ENCODE results near the gene FBXL7.
A peak's percentile ranks its signal among the peaks of the same experiment; 100 is the strongest.

FBXL7 gene

DNA sequence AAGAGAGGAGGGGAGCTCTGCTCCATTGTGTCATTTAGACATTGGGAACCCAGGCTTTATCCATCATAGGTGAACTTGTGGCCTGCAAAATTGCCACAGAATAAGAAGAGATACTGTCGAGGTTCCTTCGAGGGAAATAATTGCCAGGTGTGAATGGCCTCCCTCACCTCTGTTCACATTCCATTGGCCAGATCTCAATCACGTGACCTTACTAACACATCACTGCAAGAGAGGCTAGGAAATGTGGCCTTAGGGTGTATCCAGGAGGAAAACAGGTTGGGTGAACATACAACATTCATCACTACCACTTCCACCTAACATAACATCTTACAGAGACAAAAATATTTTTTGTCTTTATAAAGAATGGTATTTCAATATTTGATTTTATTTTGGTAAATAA, 182.1 kb downstream of the FBXL7 start:
- Histone ChIP-seq H2AFZ (ENCODE audit: low read length) (no peak overlapping the region), H3K9ac (ENCODE audit: low read length) (no peak overlapping the region), H3K27me3 (ENCODE audit: insufficient read depth, low read length) (no peaks in the 10 kb centered on the region), H3K4me3 (ENCODE audit: low read depth, low read length, poor library complexity, severe bottlenecking) (no peak overlapping the region), H3K9me3 (ENCODE audit: low read length) (no peaks in the 10 kb centered on the region), H3K4me2 (ENCODE audit: low read length) (no peak overlapping the region), H4K20me1 (ENCODE audit: insufficient read depth, low read length) (no peaks in the 10 kb centered on the region), H3K79me2 (ENCODE audit: insufficient read depth, low read length) (no peaks in the 10 kb centered on the region), H3K27ac (ENCODE audit: low read depth, low read length, poor library complexity, severe bottlenecking) (no peak overlapping the region), H3F3A (ENCODE audit: insufficient read depth, low read length) (no peaks in the 10 kb centered on the region), H3K4me1 (ENCODE audit: insufficient read depth, low read length, severe bottlenecking) (no peaks in the 10 kb centered on the region), H3K36me3 (ENCODE audit: insufficient read depth, low read length) (no peaks in the 10 kb centered on the region), H3K9me2 (ENCODE audit: low read depth, low read length) (no peaks in the 10 kb centered on the region)
- TF ChIP-seq, protein P1, sequence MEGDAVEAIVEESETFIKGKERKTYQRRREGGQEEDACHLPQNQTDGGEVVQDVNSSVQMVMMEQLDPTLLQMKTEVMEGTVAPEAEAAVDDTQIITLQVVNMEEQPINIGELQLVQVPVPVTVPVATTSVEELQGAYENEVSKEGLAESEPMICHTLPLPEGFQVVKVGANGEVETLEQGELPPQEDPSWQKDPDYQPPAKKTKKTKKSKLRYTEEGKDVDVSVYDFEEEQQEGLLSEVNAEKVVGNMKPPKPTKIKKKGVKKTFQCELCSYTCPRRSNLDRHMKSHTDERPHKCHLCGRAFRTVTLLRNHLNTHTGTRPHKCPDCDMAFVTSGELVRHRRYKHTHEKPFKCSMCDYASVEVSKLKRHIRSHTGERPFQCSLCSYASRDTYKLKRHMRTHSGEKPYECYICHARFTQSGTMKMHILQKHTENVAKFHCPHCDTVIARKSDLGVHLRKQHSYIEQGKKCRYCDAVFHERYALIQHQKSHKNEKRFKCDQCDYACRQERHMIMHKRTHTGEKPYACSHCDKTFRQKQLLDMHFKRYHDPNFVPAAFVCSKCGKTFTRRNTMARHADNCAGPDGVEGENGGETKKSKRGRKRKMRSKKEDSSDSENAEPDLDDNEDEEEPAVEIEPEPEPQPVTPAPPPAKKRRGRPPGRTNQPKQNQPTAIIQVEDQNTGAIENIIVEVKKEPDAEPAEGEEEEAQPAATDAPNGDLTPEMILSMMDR (IDR thresholded peaks at IDR 0.05; ENCODE audit: low read length), result no peak
- no peak for TF ChIP-seq EZH2 (IDR thresholded peaks at IDR 0.05; ENCODE audit: borderline replicate concordance, low read length)

GRCh38 chr5:15682566-15682965, 182.6 kb downstream of the FBXL7 start:
- no peaks in the 10 kb centered on the region for H3F3A ChIP-seq (ENCODE audit: insufficient read depth, low read length)
- no peak overlapping the region for H3K27ac ChIP-seq (ENCODE audit: low read depth, low read length, poor library complexity, severe bottlenecking)
- H3K4me2 ChIP-seq (ENCODE audit: low read length), result no peak overlapping the region
- H3K36me3 ChIP-seq (ENCODE audit: insufficient read depth, low read length), result no peaks in the 10 kb centered on the region
- no peaks in the 10 kb centered on the region for H3K9me2 ChIP-seq (ENCODE audit: low read depth, low read length)
- H4K20me1 ChIP-seq (ENCODE audit: insufficient read depth, low read length), result no peaks in the 10 kb centered on the region
- H2AFZ ChIP-seq (ENCODE audit: low read length), result no peak overlapping the region
- H3K27me3 ChIP-seq (ENCODE audit: insufficient read depth, low read length), result no peaks in the 10 kb centered on the region
- H3K4me3 ChIP-seq (ENCODE audit: low read depth, low read length, poor library complexity, severe bottlenecking), result no peak overlapping the region
- H3K9me3 ChIP-seq (ENCODE audit: low read length), result no peaks in the 10 kb centered on the region
- no peak for TF ChIP-seq EZH2 (IDR thresholded peaks at IDR 0.05; ENCODE audit: borderline replicate concordance, low read length)
- TF ChIP-seq, protein P1 (IDR thresholded peaks at IDR 0.05; ENCODE audit: low read length), result no peak
- H3K4me1 ChIP-seq (ENCODE audit: insufficient read depth, low read length, severe bottlenecking), result no peaks in the 10 kb centered on the region
- H3K9ac ChIP-seq (ENCODE audit: low read length), result no peak overlapping the region
- no peaks in the 10 kb centered on the region for H3K79me2 ChIP-seq (ENCODE audit: insufficient read depth, low read length)

GRCh38 chr5:15683332-15683731, 183.4 kb downstream of the FBXL7 start:
- TF ChIP-seq EZH2 (IDR thresholded peaks at IDR 0.05; ENCODE audit: borderline replicate concordance, low read length), result no peak
- TF ChIP-seq, protein P1 (IDR thresholded peaks at IDR 0.05; ENCODE audit: low read length), result peak; percentile 43
- H3K4me1 ChIP-seq (ENCODE audit: insufficient read depth, low read length, severe bottlenecking), result no peaks in the 10 kb centered on the region
- no peak overlapping the region for H2AFZ ChIP-seq (ENCODE audit: low read length)
- H3F3A ChIP-seq (ENCODE audit: insufficient read depth, low read length), result no peaks in the 10 kb centered on the region
- H3K36me3 ChIP-seq (ENCODE audit: insufficient read depth, low read length), result no peaks in the 10 kb centered on the region
- H3K9me3 ChIP-seq (ENCODE audit: low read length), result no peaks in the 10 kb centered on the region
- H4K20me1 ChIP-seq (ENCODE audit: insufficient read depth, low read length), result no peaks in the 10 kb centered on the region
- no peaks in the 10 kb centered on the region for H3K27me3 ChIP-seq (ENCODE audit: insufficient read depth, low read length)
- no peak overlapping the region for H3K4me3 ChIP-seq (ENCODE audit: low read depth, low read length, poor library complexity, severe bottlenecking)
- H3K27ac ChIP-seq (ENCODE audit: low read depth, low read length, poor library complexity, severe bottlenecking), result no peak overlapping the region
- no peaks in the 10 kb centered on the region for H3K9me2 ChIP-seq (ENCODE audit: low read depth, low read length)
- H3K79me2 ChIP-seq (ENCODE audit: insufficient read depth, low read length), result no peaks in the 10 kb centered on the region
- no peak overlapping the region for H3K9ac ChIP-seq (ENCODE audit: low read length)
- H3K4me2 ChIP-seq (ENCODE audit: low read length), result no peak overlapping the region
